NOMO-1 (cell line): ENCODE data around the gene TMBIM4.
"Not testable (repeated sequence)": the region's sequence is repeated elsewhere in the genome, so short reads cannot be mapped to it uniquely, and the experiment has no call there.

Experiments
- DNase-seq, 2 experiments: peaks; one replicate each; lab custom pipeline; 2025; ENCODE audit not compliant: unreplicated experiment in 2 of 2; lab: John Stamatoyannopoulos, UW

Gene TMBIM4, protein sequence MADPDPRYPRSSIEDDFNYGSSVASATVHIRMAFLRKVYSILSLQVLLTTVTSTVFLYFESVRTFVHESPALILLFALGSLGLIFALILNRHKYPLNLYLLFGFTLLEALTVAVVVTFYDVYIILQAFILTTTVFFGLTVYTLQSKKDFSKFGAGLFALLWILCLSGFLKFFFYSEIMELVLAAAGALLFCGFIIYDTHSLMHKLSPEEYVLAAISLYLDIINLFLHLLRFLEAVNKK

GRCh38 chr12:66169221-66170170 lies at the start of gene TMBIM4:
TSS of gene TMBIM4 (minus strand) at chr12:66169996. CDS start at chr12:66169951, 45 bp downstream.
- peak; percentile 89 to 96 for DNase-seq

GRCh38 chr12:66217342-66217917 lies 47.6 kb upstream of the TMBIM4 start:
- no peak for DNase-seq

GRCh38 chr12:66213011-66213410 lies 43.2 kb upstream of the TMBIM4 start:
- not testable (repeated sequence) for DNase-seq

- not testable (repeated sequence) for DNase-seq
Measured at GRCh38 chr12:66211573-66211972, 41.8 kb upstream of the TMBIM4 start.

- DNase-seq: peak; percentile 55 to 84
Measured at GRCh38 chr12:66210840-66211239, 41.0 kb upstream of the TMBIM4 start.

- no peak for DNase-seq
Measured at GRCh38 chr12:66206141-66206540, 36.3 kb upstream of the TMBIM4 start.

DNA sequence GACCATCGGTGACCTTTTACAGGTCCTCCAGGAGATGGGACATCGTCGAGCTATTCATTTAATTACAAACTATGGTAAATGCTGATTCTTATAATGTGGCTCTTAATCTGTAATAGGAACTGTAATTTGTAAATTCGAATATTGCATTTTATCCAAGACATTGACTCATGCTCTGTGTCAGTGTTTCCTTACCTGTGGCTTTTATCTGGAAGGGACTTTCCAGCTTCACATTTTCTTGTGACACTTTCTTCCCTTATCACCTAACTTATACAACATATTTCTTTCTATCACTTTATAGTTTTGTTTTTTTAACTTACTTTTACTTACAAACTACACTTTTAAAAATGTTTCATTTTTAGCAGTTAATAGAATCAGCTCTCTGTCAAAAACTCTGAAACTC lies 34.0 kb upstream of the TMBIM4 start:
- no peak for DNase-seq

DNA sequence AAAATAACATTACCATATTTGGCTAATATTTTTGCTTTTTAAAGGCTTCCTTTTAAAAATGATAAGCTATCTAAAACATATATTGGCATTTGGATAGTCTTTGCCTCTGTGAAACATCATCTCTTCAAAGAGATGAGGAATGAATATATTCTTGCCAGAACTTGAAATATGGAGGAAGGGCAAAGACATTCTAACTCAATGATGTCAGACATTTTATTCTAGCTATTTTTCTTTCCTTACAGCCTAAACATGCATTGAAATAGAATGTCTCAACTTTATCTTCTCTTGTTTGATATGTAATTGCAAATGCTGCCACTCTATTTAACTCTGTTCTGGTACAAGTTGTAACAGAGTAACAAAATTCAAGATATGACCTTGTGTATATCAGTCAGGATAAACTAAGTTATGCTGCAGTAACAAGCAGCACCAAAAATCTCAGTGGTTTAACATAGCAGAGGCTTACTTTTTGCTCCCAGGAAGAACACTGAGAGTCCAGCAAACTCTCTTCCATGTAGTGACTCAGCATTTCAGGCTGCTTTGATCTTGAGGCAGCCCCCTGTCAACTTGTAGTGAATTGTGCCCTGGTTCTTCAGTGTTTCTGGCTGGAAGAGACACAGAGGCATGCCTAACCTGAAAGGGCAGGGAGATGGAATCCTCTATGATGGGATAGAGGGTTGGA lies 30.2 kb upstream of the TMBIM4 start:
- no peak for DNase-seq

DNA sequence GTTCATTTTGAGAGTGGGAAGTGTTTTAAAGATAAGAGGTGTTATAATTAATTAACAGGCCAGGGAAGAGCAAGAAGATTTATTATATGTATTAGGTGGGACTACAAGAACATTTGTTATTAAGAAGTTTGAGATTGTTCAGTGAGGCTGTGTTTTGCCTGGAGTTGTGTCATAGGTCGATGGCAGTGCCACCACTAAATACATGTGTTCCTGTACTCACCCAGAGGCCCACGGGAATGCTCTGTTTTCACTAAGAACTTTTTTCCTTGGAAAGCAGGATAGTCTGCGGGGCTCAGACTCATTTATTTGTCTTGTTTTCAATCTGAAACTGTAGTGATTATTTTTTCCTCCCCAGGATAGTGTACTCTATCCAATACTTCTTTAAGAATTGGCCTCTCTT lies 29.3 kb upstream of the TMBIM4 start:
- no peak for DNase-seq

DNA sequence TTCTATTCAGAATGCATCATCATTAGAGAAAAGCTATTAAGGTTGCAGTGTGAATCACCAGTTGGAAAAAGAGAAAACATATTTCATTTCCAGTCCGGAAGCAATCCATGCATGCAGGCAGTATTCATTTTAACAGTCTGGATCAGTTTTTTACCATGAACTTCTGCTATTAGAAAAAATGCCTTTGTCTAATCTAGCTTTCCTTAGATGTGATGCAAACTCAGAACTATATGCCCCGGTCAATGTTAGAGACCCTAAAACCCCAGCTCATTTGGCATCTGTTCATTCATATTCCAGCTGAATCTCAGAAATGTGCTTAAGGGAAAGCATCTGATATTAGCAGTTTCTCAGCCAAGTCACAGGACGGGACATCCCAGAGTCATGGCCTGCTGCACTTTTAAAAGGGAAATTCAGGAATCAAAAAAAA lies 27.7 kb upstream of the TMBIM4 start:
- DNase-seq: no peak

GRCh38 chr12:66196806-66197205 lies 27.0 kb upstream of the TMBIM4 start:
- peak in 1 of 2 experiments; percentile 35 for DNase-seq

- no peak for DNase-seq
Measured at GRCh38 chr12:66195242-66195641, 25.4 kb upstream of the TMBIM4 start.

DNA sequence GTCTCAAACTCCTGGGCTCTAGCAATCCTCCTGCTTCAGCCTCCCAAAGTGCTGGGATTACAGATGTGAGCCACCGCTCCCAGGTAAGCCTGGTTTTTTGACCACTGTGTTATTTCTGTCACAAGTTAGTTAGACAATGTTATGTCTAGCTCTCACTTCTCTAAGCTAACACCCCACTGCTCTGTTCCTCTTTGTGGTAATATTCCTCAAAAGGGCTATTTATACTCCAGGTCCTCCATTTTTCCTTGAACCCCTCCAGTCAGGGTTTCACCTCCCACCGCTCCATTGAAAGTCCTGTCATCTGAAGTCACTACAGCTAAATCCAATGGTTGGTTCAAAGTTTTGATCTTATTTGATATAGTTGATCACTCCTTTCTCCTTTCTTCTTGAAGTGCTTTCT lies 24.3 kb upstream of the TMBIM4 start:
- DNase-seq: no peak

GRCh38 chr12:66191547-66192126 lies 21.8 kb upstream of the TMBIM4 start:
- no peak for DNase-seq

- peak; percentile 81 to 88 for DNase-seq
Measured at GRCh38 chr12:66190519-66191370, 20.9 kb upstream of the TMBIM4 start.

- DNase-seq: no peak
Measured at GRCh38 chr12:66189889-66190288, 20.1 kb upstream of the TMBIM4 start.

- peak in 1 of 2 experiments; percentile 20 for DNase-seq
Measured at GRCh38 chr12:66189486-66189843, 19.7 kb upstream of the TMBIM4 start.

GRCh38 chr12:66188584-66189485 lies 19.0 kb upstream of the TMBIM4 start, which contains the start of gene IRAK3:
TSS of gene IRAK3 (plus strand) at chr12:66189214. CDS start at chr12:66189300, 86 bp downstream.
- DNase-seq: peak; percentile 82

DNA sequence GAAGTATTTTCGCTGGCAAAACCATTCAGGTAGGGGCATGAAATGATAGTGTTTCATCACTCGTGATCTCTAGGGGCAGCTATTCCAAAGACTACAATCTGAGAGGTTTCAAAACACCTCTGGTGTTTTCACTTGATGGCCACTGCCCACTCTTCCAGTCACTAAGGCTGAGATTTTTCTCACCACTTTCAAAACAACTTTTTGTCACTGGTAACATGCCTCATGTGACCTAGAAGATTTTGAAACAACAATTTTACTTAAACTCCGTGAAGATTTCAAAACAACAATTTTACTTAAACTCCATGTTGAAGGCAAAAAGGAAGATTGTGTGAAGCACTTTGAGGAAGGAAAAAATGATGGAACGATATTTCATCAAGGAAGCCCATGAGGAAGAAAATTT lies 18.0 kb upstream of the TMBIM4 start:
- DNase-seq: peak in 1 of 2 experiments; percentile 26
